Liver (tissue), 9 donors: ENCODE measurements around the gene TAB3. TPM values are rescaled to one million over a fixed set of nuclear protein-coding genes. Genes with fewer than 3 reads are reported as not detected.

ENCODE experiments used
- DNase-seq: peaks from one replicate; pipeline ENCODE4 v3.0.0-alpha.2; 2017; ENCODE audit warnings: low spot score
- H3K27ac ChIP-seq, 2 donors: one replicate each; pipeline ENCODE4 v1.7.0; 2013; ENCODE audit warnings: inconsistent platforms in 2 of 2, low read length in 2 of 2, control low read depth in 1 of 2, low read depth in 1 of 2, mild to moderate bottlenecking in 1 of 2
- H3K27me3 ChIP-seq, 4 donors: one replicate each; pipeline versions ENCODE4 v1.6.1 to v1.7.0; 2013; ENCODE audit warnings: low read length in 3 of 4, inconsistent platforms in 1 of 4, mild to moderate bottlenecking in 1 of 4, moderate library complexity in 1 of 4; ENCODE audit not compliant: control insufficient read depth in 4 of 4, insufficient read depth in 4 of 4
- H3K36me3 ChIP-seq, 4 donors: one replicate each; pipeline versions ENCODE4 v1.6.1 to v1.7.0; 2013; ENCODE audit warnings: low read length in 3 of 4, mild to moderate bottlenecking in 3 of 4, low read depth in 1 of 4, moderate library complexity in 1 of 4; ENCODE audit not compliant: control insufficient read depth in 4 of 4, insufficient read depth in 3 of 4
- H3K4me1 ChIP-seq, 4 donors: one replicate each; pipeline versions ENCODE4 v1.6.1 to v1.7.0; 2013; ENCODE audit warnings: low read length in 3 of 4, mild to moderate bottlenecking in 3 of 4, moderate library complexity in 1 of 4; ENCODE audit not compliant: control insufficient read depth in 4 of 4, insufficient read depth in 4 of 4
- H3K4me3 ChIP-seq, 3 donors: one replicate each; pipeline versions ENCODE4 v1.6.1 to v1.7.0; 2013; ENCODE audit warnings: low read length in 3 of 3, control low read depth in 1 of 3, low read depth in 1 of 3, mild to moderate bottlenecking in 1 of 3
- H3K9ac ChIP-seq, 2 donors: one replicate each; pipeline ENCODE4 v1.7.0; 2013; ENCODE audit warnings: low read length in 2 of 2, mild to moderate bottlenecking in 2 of 2, moderate library complexity in 2 of 2, control low read depth in 1 of 2, low read depth in 1 of 2
- H3K9me3 ChIP-seq, 4 donors: one replicate each; pipeline versions ENCODE4 v1.6.1 to v1.7.0; 2013; ENCODE audit warnings: low read length in 3 of 4; ENCODE audit not compliant: control insufficient read depth in 4 of 4
- CTCF ChIP-seq: fragments of 150-350 bp; IDR thresholded peaks from 2 replicates; pipeline ENCODE4 v1.5.1; 2017; ENCODE audit warnings: improper control_type of control experiment, low read depth, low read length; ENCODE audit not compliant: missing input control
- EGR1 ChIP-seq, 2 donors: IDR thresholded peaks; 2 replicates each; pipeline ENCODE4 v1.6.1; 2016 to 2018; ENCODE audit warnings: antibody characterized with exemption in 2 of 2, low read depth in 2 of 2
- FOXA1 ChIP-seq: IDR thresholded peaks from 2 replicates; pipeline ENCODE4 v1.6.1; 2016; ENCODE audit warnings: antibody characterized with exemption
- GABPA ChIP-seq, 2 donors: IDR thresholded peaks in 1 of 2; conservative IDR thresholded peaks in 1 of 2; 2 replicates each; pipeline ENCODE4 v1.6.1; 2016; ENCODE audit warnings: antibody characterized with exemption in 2 of 2, mild to moderate bottlenecking in 1 of 2, moderate library complexity in 1 of 2
- HNF4A ChIP-seq, 2 donors: conservative IDR thresholded peaks; 2 replicates each; pipeline ENCODE4 v1.6.1; 2016; ENCODE audit warnings: antibody characterized with exemption in 2 of 2, mild to moderate bottlenecking in 2 of 2
- HNF4G ChIP-seq: IDR thresholded peaks from 2 replicates; pipeline ENCODE4 v1.6.1; 2016; ENCODE audit warnings: antibody characterized with exemption
- JUND ChIP-seq, 2 donors: IDR thresholded peaks; 2 replicates each; pipeline ENCODE4 v1.6.1; 2016; ENCODE audit warnings: antibody characterized with exemption in 2 of 2
- MAX ChIP-seq: IDR thresholded peaks from 2 replicates; pipeline ENCODE4 v1.6.1; 2016; ENCODE audit warnings: antibody characterized with exemption
- NR2F2 ChIP-seq: IDR thresholded peaks from 2 replicates; pipeline ENCODE4 v1.6.1; 2016; ENCODE audit warnings: antibody characterized with exemption
- RAD21 ChIP-seq, 2 donors: IDR thresholded peaks; 2 replicates each; pipeline ENCODE4 v1.6.1; 2016; ENCODE audit warnings: antibody characterized with exemption in 2 of 2, mild to moderate bottlenecking in 2 of 2
- RXRA ChIP-seq, 2 donors: IDR thresholded peaks; 2 replicates each; pipeline ENCODE4 v1.6.1; 2017 to 2018; ENCODE audit warnings: antibody characterized with exemption in 2 of 2, mild to moderate bottlenecking in 1 of 2
- SP1 ChIP-seq: IDR thresholded peaks from 2 replicates; pipeline ENCODE4 v1.6.1; 2018; ENCODE audit warnings: antibody characterized with exemption, mild to moderate bottlenecking
- TAF1 ChIP-seq: conservative IDR thresholded peaks from 2 replicates; pipeline ENCODE4 v1.6.1; 2016; ENCODE audit warnings: antibody characterized with exemption, mild to moderate bottlenecking
- YY1 ChIP-seq: IDR thresholded peaks from 2 replicates; pipeline ENCODE4 v1.6.1; 2016; ENCODE audit warnings: antibody characterized with exemption, mild to moderate bottlenecking
- ZBTB33 ChIP-seq: IDR thresholded peaks from 2 replicates; pipeline ENCODE4 v1.6.1; 2016; ENCODE audit warnings: antibody characterized with exemption
- WGBS: extraction: QIAGEN DNeasy Blood & Tissue Kit; methylation state at CpG from one replicate; pipeline ENCODE4 v1.1.7; 2013; 5-methylcytosine and 5-hydroxymethylcytosine counted together
- polyA plus RNA-seq, 2 donors: library from polyadenylated mRNA; stranded (reverse) in 1 of 2; unstranded in 1 of 2; fragments of 200-250 nt in 1 of 2; fragments of >200 nt in 1 of 2; fragmentation: Nextera tagmentation in 1 of 2; extraction: Ambion mirVana in 1 of 2; gene quantifications; one replicate each; pipeline versions ENCODE4 v1.2.1 to v1.2.3, GENCODE V29; 2013 to 2015
- total RNA-seq, 2 donors: library from RNA; depleted of rRNA; stranded (reverse); fragments of >200 nt; gene quantifications; one replicate each; pipeline ENCODE4 v1.2.3, GENCODE V29; 2014
- TF ChIP-seq, protein P1 (sequence below): IDR thresholded peaks from 2 replicates; pipeline ENCODE4 v1.6.1; 2016; ENCODE audit warnings: antibody characterized with exemption
- donor health status: healthy.
- donor health status: healthy.
- donor health status: healthy.
- donor health status: healthy.
- donor health status: healthy.

Gene TAB3
- total and polyA plus RNA-seq, 4 donors: 10.0 to 32.2 (median 17.4) TPM

DNA sequence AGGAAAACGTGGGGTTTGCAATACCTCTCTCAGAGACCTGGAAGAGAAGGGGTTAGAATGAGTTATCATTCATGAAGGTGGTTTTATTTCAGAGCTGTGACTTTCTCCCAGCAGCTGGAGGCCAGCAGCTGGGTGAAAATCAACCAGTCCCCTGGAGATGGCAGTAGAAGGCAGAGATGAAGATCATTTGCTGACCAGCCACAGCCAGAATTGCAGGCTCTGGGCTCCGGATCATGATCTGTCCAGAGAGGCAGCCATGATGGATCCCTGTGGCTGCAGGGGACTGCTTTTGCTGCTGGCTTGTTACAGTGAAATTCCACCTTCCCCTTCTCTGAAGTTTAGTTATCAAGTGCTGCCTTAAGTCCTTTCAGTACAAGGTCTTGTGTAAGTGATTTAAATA lies 46.9 kb upstream of the TAB3 start:
- no peak for DNase-seq
- no peak overlapping the region for H3K9ac ChIP-seq
- H3K27ac ChIP-seq: no peak overlapping the region
- no peaks in the 10 kb centered on the region for H3K27me3 ChIP-seq
- no peak for TF ChIP-seq TAF1
- TF ChIP-seq CTCF: peak; percentile 48
- TF ChIP-seq GABPA (IDR thresholded peaks at IDR 0.05 in 1 of 2, conservative IDR thresholded peaks at IDR 0.05 in 1 of 2): no peak
- peak; percentile 92 for TF ChIP-seq YY1
- peak; percentile 76 to 83 for TF ChIP-seq RAD21 (IDR thresholded peaks at IDR 0.05)
- TF ChIP-seq NR2F2: no peak
- no peak for TF ChIP-seq HNF4A (conservative IDR thresholded peaks at IDR 0.05)
- no peak for TF ChIP-seq MAX
- no peak overlapping the region for H3K4me3 ChIP-seq
- no peaks in the 10 kb centered on the region for H3K36me3 ChIP-seq
- peaks cover 0 to 4% (median 1%) of the 10 kb centered on the region in 4 donors for H3K4me1 ChIP-seq
- H3K9me3 ChIP-seq: no peaks in the 10 kb centered on the region
- WGBS: 22% methylated on average over 2 of the region's 2 CpGs

DNA sequence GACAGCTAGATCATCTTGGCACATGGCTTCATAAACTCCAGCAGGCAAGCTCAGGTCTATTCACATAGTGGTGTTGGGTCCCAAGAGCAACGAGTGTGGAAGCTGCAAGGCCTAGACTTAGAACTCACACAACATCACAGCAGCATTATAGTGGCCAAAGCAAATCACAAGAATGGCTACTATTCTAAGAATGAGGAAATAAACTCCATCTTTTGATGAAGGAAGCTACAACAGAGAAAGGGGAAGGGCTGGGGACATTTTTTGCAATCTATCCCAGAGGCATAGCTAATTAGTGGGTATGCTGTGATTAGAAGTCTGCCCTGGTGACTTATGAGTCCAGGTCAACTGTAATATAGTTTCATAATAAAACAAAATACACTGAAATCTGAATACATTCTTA lies 42.9 kb upstream of the TAB3 start:
- no peaks in the 10 kb centered on the region for H3K27me3 ChIP-seq
- WGBS: 82% methylated on average over 1 of the region's 1 CpG
- H3K9ac ChIP-seq: no peak overlapping the region
- peaks cover 0 to 2% (median 0%) of the 10 kb centered on the region in 4 donors for H3K9me3 ChIP-seq
- H3K4me1 ChIP-seq: peaks cover 0 to 8% (median 3%) of the 10 kb centered on the region in 4 donors
- no peak for DNase-seq
- no peak overlapping the region for H3K27ac ChIP-seq
- no peak overlapping the region for H3K4me3 ChIP-seq
- TF ChIP-seq EGR1 (IDR thresholded peaks at IDR 0.05; ENCODE audit: low read depth in 2 of 2): no peak
- no peak for TF ChIP-seq YY1
- TF ChIP-seq MAX: no peak
- TF ChIP-seq ZBTB33: no peak
- TF ChIP-seq NR2F2: no peak
- no peak for TF ChIP-seq FOXA1
- TF ChIP-seq HNF4A (conservative IDR thresholded peaks at IDR 0.05): no peak
- TF ChIP-seq JUND (IDR thresholded peaks at IDR 0.05): no peak
- TF ChIP-seq RXRA (IDR thresholded peaks at IDR 0.05): no peak
- TF ChIP-seq, protein P1, sequence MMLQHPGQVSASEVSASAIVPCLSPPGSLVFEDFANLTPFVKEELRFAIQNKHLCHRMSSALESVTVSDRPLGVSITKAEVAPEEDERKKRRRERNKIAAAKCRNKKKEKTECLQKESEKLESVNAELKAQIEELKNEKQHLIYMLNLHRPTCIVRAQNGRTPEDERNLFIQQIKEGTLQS: no peak
- H3K36me3 ChIP-seq: no peaks in the 10 kb centered on the region

GRCh38 chrX:30930679-30931078 lies 41.6 kb upstream of the TAB3 start:
- WGBS: 43% methylated on average over 6 of the region's 6 CpGs
- no peak overlapping the region for H3K27ac ChIP-seq
- no peaks in the 10 kb centered on the region for H3K36me3 ChIP-seq
- H3K4me3 ChIP-seq: no peak overlapping the region
- peaks cover 0 to 2% (median 0%) of the 10 kb centered on the region in 4 donors for H3K9me3 ChIP-seq
- peaks cover 0 to 6% (median 2%) of the 10 kb centered on the region in 4 donors for H3K4me1 ChIP-seq
- no peak overlapping the region for H3K9ac ChIP-seq
- H3K27me3 ChIP-seq: no peaks in the 10 kb centered on the region
- no peak for DNase-seq
- no peak for TF ChIP-seq YY1
- TF ChIP-seq RXRA (IDR thresholded peaks at IDR 0.05): peak in 1 of 2 donors; percentile 23
- no peak for TF ChIP-seq GABPA (IDR thresholded peaks at IDR 0.05 in 1 of 2, conservative IDR thresholded peaks at IDR 0.05 in 1 of 2)
- TF ChIP-seq HNF4G: no peak
- peak; percentile 47 for TF ChIP-seq SP1
- no peak for TF ChIP-seq JUND (IDR thresholded peaks at IDR 0.05)
- no peak for TF ChIP-seq TAF1
- no peak for TF ChIP-seq ZBTB33
- TF ChIP-seq CTCF: no peak
- TF ChIP-seq FOXA1: no peak
- no peak for TF ChIP-seq NR2F2
